HG03159 (cell line): ENCODE results near the gene LRP6.

Source experiments
- ATAC-seq: cut with Tn5 transposase; IDR thresholded peaks from one replicate; pipeline ENCODE4 v1.9.1; 2021; ENCODE audit warnings: mild to moderate bottlenecking, moderate library complexity; ENCODE audit not compliant: unreplicated experiment

LRP6 gene

GRCh38 chr12:12216349-12217017 lies 50.4 kb downstream of the LRP6 start:
- no peak for ATAC-seq

GRCh38 chr12:12214635-12215131 lies 52.2 kb downstream of the LRP6 start:
- no peak for ATAC-seq

- ATAC-seq: no peak
Measured at GRCh38 chr12:12214201-12214600, 52.6 kb downstream of the LRP6 start.

GRCh38 chr12:12212769-12213168 lies 54.1 kb downstream of the LRP6 start:
- no peak for ATAC-seq

- no peak for ATAC-seq
Measured at GRCh38 chr12:12210983-12211382, 55.9 kb downstream of the LRP6 start.

- ATAC-seq: no peak
Measured at GRCh38 chr12:12210416-12210815, 56.4 kb downstream of the LRP6 start.

GRCh38 chr12:12209675-12210074 lies 57.2 kb downstream of the LRP6 start:
- no peak for ATAC-seq

GRCh38 chr12:12209043-12209442 lies 57.8 kb downstream of the LRP6 start:
- ATAC-seq: no peak

- ATAC-seq: no peak
Measured at GRCh38 chr12:12207746-12208145, 59.1 kb downstream of the LRP6 start.

- no peak for ATAC-seq
Measured at GRCh38 chr12:12206776-12207388, 60.0 kb downstream of the LRP6 start.

- no peak for ATAC-seq
Measured at GRCh38 chr12:12202747-12203146, 64.1 kb downstream of the LRP6 start.

GRCh38 chr12:12202105-12202504 lies 64.7 kb downstream of the LRP6 start:
- no peak for ATAC-seq

- no peak for ATAC-seq
Measured at GRCh38 chr12:12201274-12201758, 65.5 kb downstream of the LRP6 start.

GRCh38 chr12:12200363-12200762 lies 66.5 kb downstream of the LRP6 start:
- no peak for ATAC-seq

GRCh38 chr12:12198124-12198523 lies 68.7 kb downstream of the LRP6 start:
- no peak for ATAC-seq

GRCh38 chr12:12197128-12197527 lies 69.7 kb downstream of the LRP6 start:
- ATAC-seq: no peak

- ATAC-seq: no peak
Measured at GRCh38 chr12:12195516-12195915, 71.3 kb downstream of the LRP6 start.

- ATAC-seq: no peak
Measured at GRCh38 chr12:12195081-12195480, 71.8 kb downstream of the LRP6 start.

GRCh38 chr12:12194206-12194605 lies 72.6 kb downstream of the LRP6 start:
- no peak for ATAC-seq

- no peak for ATAC-seq
Measured at GRCh38 chr12:12191008-12191407, 75.8 kb downstream of the LRP6 start.

- no peak for ATAC-seq
Measured at GRCh38 chr12:12190087-12190809, 76.6 kb downstream of the LRP6 start.

- ATAC-seq: no peak
Measured at GRCh38 chr12:12185414-12185813, 81.4 kb downstream of the LRP6 start.
